K562 (cell line): Measurements from ENCODE around the gene PPP1R37. TPM values are rescaled to one million over a fixed set of nuclear protein-coding genes. Genes with fewer than 3 reads are reported as not detected.

Experiments
- ASH1L ChIP-seq: fragments of 450-650 bp; IDR thresholded peaks from 2 replicates; pipeline ENCODE4 v1.6.1; 2018; ENCODE audit warnings: borderline replicate concordance, mild to moderate bottlenecking, low read depth; ENCODE audit not compliant: partially characterized antibody
- ATF7 ChIP-seq: fragments of 450-650 bp; IDR thresholded peaks from 2 replicates; pipeline ENCODE4 v1.7.1; 2014; ENCODE audit warnings: mild to moderate bottlenecking, moderate library complexity
- BHLHE40 ChIP-seq: IDR thresholded peaks from 2 replicates; pipeline ENCODE4 v1.6.1; 2011; ENCODE audit warnings: low read length, improper control_type of control experiment
- CC2D1A ChIP-seq: fragments of 450-650 bp; IDR thresholded peaks from 2 replicates; pipeline ENCODE4 v1.6.1; 2017; ENCODE audit warnings: mild to moderate bottlenecking
- CEBPG ChIP-seq, 3 experiments: fragments of 200-800 bp in 1 of 3; sonication (Bioruptor generic) in 1 of 3; sonication (generic) in 1 of 3; formaldehyde crosslinking in 1 of 3; IDR thresholded peaks in 2 of 3; conservative IDR thresholded peaks in 1 of 3; 2 replicates each; pipeline versions ENCODE4 v1.6.1 to v1.8.0; 2016 to 2022; ENCODE audit warnings: missing compliant biosample characterization in 2 of 3, missing genetic modification characterization in 2 of 3, mild to moderate bottlenecking in 1 of 3, missing genetic modification reagents in 1 of 3
- CXXC5 ChIP-seq: fragments of 250-450 bp; sonication (Bioruptor Pico); IDR thresholded peaks from 2 replicates; pipeline ENCODE4 v1.8.0; 2022; ENCODE audit warnings: inconsistent platforms, mild to moderate bottlenecking, moderate library complexity
- ELK1 ChIP-seq: sonication (generic); formaldehyde crosslinking; IDR thresholded peaks from 2 replicates; pipeline ENCODE4 v1.8.1; 2022; ENCODE audit warnings: missing genetic modification reagents
- HEY1 ChIP-seq: fragments of 250-450 bp; sonication (Bioruptor Pico); IDR thresholded peaks from 2 replicates; pipeline ENCODE4 v1.5.0; 2020; ENCODE audit warnings: mild to moderate bottlenecking, moderate library complexity, borderline replicate concordance
- HMGN3 ChIP-seq: IDR thresholded peaks from 2 replicates; pipeline ENCODE4 v1.6.1; 2011; ENCODE audit warnings: borderline replicate concordance, low read depth, mild to moderate bottlenecking, mixed read lengths, low read length; ENCODE audit not compliant: insufficient read length; ENCODE audit errors: extremely low read depth
- JUND ChIP-seq, 2 experiments: IDR thresholded peaks; 2 replicates in 1 of 2; 3 replicates in 1 of 2; pipeline ENCODE4 v1.6.1; 2011; ENCODE audit warnings: borderline replicate concordance in 2 of 2, low read depth in 2 of 2, low read length in 2 of 2, improper control_type of control experiment in 1 of 2, missing biosample characterization in 1 of 2, missing genetic modification characterization in 1 of 2, missing genetic modification reagents in 1 of 2
- KAT8 ChIP-seq: fragments of 450-650 bp; IDR thresholded peaks from 2 replicates; pipeline ENCODE4 v1.6.1; 2016; ENCODE audit warnings: low read depth, mild to moderate bottlenecking
- MYC ChIP-seq, 2 experiments: fragments of 250-450 bp in 1 of 2; sonication (Bioruptor Pico) in 1 of 2; IDR thresholded peaks; 2 replicates each; pipeline versions ENCODE4 v1.5.1 to v1.6.1; 2012 to 2021; ENCODE audit warnings: low read depth in 2 of 2, borderline replicate concordance in 1 of 2, improper control_type of control experiment in 1 of 2, low read length in 1 of 2, mild to moderate bottlenecking in 1 of 2, moderate library complexity in 1 of 2
- POLR2G ChIP-seq: fragments of 200-400 bp; formaldehyde crosslinking; IDR thresholded peaks from 2 replicates; pipeline ENCODE4 v1.6.1; 2017; ENCODE audit warnings: low read depth, mild to moderate bottlenecking, antibody characterized with exemption, low read length, moderate library complexity
- POLR3G ChIP-seq: IDR thresholded peaks from 2 replicates; pipeline ENCODE4 v1.6.1; 2011; ENCODE audit not compliant: insufficient read length, insufficient replicate concordance; ENCODE audit errors: extremely low read depth
- SMC3 ChIP-seq: conservative IDR thresholded peaks from 2 replicates; pipeline ENCODE4 v1.6.1; 2011; ENCODE audit warnings: low read depth, low read length, improper control_type of control experiment; ENCODE audit not compliant: insufficient read depth
- TAL1 ChIP-seq: fragments of 450-650 bp; IDR thresholded peaks from 2 replicates; pipeline ENCODE4 v1.6.1; 2016; ENCODE audit warnings: mild to moderate bottlenecking
- YY1 ChIP-seq, 3 experiments: IDR thresholded peaks; 2 replicates each; pipeline ENCODE4 v1.6.1; 2011; ENCODE audit warnings: low read length in 2 of 3, mild to moderate bottlenecking in 2 of 3, moderate library complexity in 2 of 3, borderline replicate concordance in 1 of 3, control low read depth in 1 of 3, low read depth in 1 of 3; ENCODE audit not compliant: insufficient read depth in 3 of 3, insufficient replicate concordance in 2 of 3, control insufficient read depth in 1 of 3, insufficient read length in 1 of 3; ENCODE audit errors: extremely low read depth in 1 of 3
- ZFP36 ChIP-seq: fragments of 150-350 bp; IDR thresholded peaks from 2 replicates; pipeline ENCODE4 v1.6.1; 2018; ENCODE audit warnings: low read length, low read depth; ENCODE audit not compliant: partially characterized antibody
- ZNF263 ChIP-seq: sonication (generic); formaldehyde crosslinking; IDR thresholded peaks from 2 replicates; pipeline ENCODE4 v1.8.0; 2022; ENCODE audit warnings: mild to moderate bottlenecking, missing genetic modification reagents, borderline replicate concordance
- polyA plus RNA-seq, 8 experiments: library from polyadenylated mRNA; depleted of rRNA in 4 of 8; stranded (reverse) in 5 of 8; unstranded in 3 of 8; fragments of >200 nt; fragmentation: Nextera tagmentation in 2 of 8; fragmentation: Illumina TruSeq in 1 of 8; extraction: Ambion mirVana in 2 of 8; extraction: Trizol in 1 of 8; gene quantifications; 2 replicates each; pipeline versions ENCODE4 v1.2.1 to v1.2.3, GENCODE V29; 2011 to 2014; ENCODE audit warnings: inconsistent platforms in 1 of 8, missing spikeins in 1 of 8
- total RNA-seq, 7 experiments: library from RNA; depleted of rRNA in 6 of 7; stranded (reverse); fragments of >200 nt in 6 of 7; fragmentation: Illumina TruSeq in 2 of 7; extraction: Trizol in 2 of 7; gene quantifications; 2 replicates each; pipeline versions ENCODE4 v1.2.1 to v1.2.3, GENCODE V29; 2011 to 2021; ENCODE audit warnings: low replicate concordance in 1 of 7
- TF ChIP-seq, protein P1 (sequence below), 2 experiments: fragments of 450-650 bp; conservative IDR thresholded peaks; 2 replicates each; pipeline ENCODE4 v1.6.1; 2017; ENCODE audit warnings: mild to moderate bottlenecking in 2 of 2, moderate library complexity in 2 of 2
- TF ChIP-seq, protein P2 (sequence below): fragments of 450-650 bp; formaldehyde crosslinking; IDR thresholded peaks from 2 replicates; pipeline ENCODE4 v1.4.0; 2020; ENCODE audit warnings: mild to moderate bottlenecking, moderate library complexity

PPP1R37 gene
- total and polyA plus RNA-seq, 9 of the 15 experiments (the other 6 are each of a cell fraction or from before 2014, with no cell fraction given) = 0.04 to 20.3 (median 7.3) TPM

DNA sequence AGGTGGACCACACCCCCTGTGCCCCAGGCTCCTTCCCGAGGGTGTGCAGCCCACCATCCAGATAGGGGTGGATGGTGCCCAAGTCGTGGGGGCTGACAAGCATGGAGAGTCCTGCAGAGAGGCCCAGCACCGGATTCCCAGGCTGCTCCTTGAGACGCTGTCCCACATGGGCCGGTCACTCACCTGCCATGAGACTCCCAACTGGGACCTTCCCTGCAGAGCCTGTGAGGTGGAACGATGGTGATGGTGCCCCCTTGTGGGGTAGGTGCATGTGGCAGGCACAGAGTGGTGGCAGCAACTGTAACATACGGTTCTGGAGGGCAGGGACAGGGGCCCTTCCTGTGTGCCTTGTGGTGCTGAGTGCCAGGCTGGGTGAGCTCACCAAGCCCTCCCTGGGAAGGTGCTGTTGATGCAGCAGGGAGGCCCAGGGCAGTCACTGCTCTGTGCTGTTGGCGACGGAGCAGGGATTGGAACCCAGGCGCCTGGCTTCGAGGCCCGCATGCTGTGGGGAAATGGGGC is 33.1 kb downstream of the PPP1R37 start (continued):
- TF ChIP-seq, protein P1, sequence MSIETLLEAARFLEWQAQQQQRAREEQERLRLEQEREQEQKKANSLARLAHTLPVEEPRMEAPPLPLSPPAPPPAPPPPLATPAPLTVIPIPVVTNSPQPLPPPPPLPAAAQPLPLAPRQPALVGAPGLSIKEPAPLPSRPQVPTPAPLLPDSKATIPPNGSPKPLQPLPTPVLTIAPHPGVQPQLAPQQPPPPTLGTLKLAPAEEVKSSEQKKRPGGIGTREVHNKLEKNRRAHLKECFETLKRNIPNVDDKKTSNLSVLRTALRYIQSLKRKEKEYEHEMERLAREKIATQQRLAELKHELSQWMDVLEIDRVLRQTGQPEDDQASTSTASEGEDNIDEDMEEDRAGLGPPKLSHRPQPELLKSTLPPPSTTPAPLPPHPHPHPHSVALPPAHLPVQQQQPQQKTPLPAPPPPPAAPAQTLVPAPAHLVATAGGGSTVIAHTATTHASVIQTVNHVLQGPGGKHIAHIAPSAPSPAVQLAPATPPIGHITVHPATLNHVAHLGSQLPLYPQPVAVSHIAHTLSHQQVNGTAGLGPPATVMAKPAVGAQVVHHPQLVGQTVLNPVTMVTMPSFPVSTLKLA (conservative IDR thresholded peaks at IDR 0.05) = peak in 1 of 2 experiments; percentile 58; a peak in 3 of 4 replicates
- TF ChIP-seq YY1 (IDR thresholded peaks at IDR 0.05; ENCODE audit: borderline replicate concordance in 1 of 3, control insufficient read depth in 1 of 3, extremely low read depth in 1 of 3, insufficient read depth in 3 of 3, insufficient read length in 1 of 3, insufficient replicate concordance in 2 of 3, low read depth in 1 of 3, low read length in 2 of 3) = peak in 1 of 3 experiments; percentile 41
- peak; percentile 72 for TF ChIP-seq MYC (IDR thresholded peaks at IDR 0.05; ENCODE audit: low read depth, low read length)
- no peak for TF ChIP-seq MYC (CRISPR knock-in tag; IDR thresholded peaks at IDR 0.05; ENCODE audit: borderline replicate concordance, low read depth)
- TF ChIP-seq CC2D1A = peak; percentile 17; the same call in 1 of the 2 replicates
- no peak for TF ChIP-seq CXXC5 (CRISPR knock-in tag)
- TF ChIP-seq TAL1 = no peak
- TF ChIP-seq POLR3G = no peak
- 0 out of 2 replicates have a peak, but pooled peaks have one; percentile 12 for TF ChIP-seq ATF7
- TF ChIP-seq ASH1L = no peak
- TF ChIP-seq KAT8 = no peak
- peak; percentile 28 for TF ChIP-seq ZFP36
- TF ChIP-seq ELK1 (CRISPR knock-in tag) = no peak
- peak; percentile 17 for TF ChIP-seq HMGN3
- TF ChIP-seq JUND (IDR thresholded peaks at IDR 0.05; ENCODE audit: borderline replicate concordance, low read depth, low read length) = peak; percentile 22; the same call in 1 of the 2 replicates
- no peak; the same call in 2 of the 3 replicates for TF ChIP-seq JUND (tag; IDR thresholded peaks at IDR 0.05; ENCODE audit: borderline replicate concordance, low read depth, low read length)
- peak; percentile 55; the same call in 1 of the 2 replicates for TF ChIP-seq ZNF263 (CRISPR knock-in tag)
- TF ChIP-seq SMC3 = peak; percentile 83
- TF ChIP-seq HEY1 (CRISPR knock-in tag) = no peak
- TF ChIP-seq CEBPG (CRISPR knock-in tag; IDR thresholded peaks at IDR 0.05) = 0 out of 2 replicates have a peak, but pooled peaks have one; percentile 16
- TF ChIP-seq CEBPG (tag; conservative IDR thresholded peaks at IDR 0.05 in 1 of 2, IDR thresholded peaks at IDR 0.05 in 1 of 2) = no peak
- TF ChIP-seq POLR2G = peak; percentile 20; the same call in 1 of the 2 replicates
- TF ChIP-seq, protein P2, sequence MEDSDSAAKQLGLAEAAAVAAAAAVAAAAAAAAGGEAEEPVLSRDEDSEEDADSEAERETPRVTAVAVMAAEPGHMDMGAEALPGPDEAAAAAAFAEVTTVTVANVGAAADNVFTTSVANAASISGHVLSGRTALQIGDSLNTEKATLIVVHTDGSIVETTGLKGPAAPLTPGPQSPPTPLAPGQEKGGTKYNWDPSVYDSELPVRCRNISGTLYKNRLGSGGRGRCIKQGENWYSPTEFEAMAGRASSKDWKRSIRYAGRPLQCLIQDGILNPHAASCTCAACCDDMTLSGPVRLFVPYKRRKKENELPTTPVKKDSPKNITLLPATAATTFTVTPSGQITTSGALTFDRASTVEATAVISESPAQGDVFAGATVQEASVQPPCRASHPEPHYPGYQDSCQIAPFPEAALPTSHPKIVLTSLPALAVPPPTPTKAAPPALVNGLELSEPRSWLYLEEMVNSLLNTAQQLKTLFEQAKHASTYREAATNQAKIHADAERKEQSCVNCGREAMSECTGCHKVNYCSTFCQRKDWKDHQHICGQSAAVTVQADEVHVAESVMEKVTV (CRISPR knock-in tag) = peak; percentile 15; the same call in 1 of the 2 replicates
- peak; percentile 36 for TF ChIP-seq BHLHE40
